Measurements from ENCODE around the gene EFCC1. TPM values are rescaled to one million over a fixed set of nuclear protein-coding genes. Genes with fewer than 3 reads are reported as not detected.

EFCC1 gene
- total RNA-seq, 1 donor from 2014 or later, result 15.9 TPM

Other genes with a start within 250 kb of the EFCC1 start
- 46.5 TPM for gene ACAD9, start 121.7 kb upstream of the EFCC1 start, total RNA-seq (ENCODE audit: unreplicated experiment)
- 3.7 TPM for gene CFAP92, start 7.2 kb upstream of the EFCC1 start, total RNA-seq (ENCODE audit: unreplicated experiment)
- 1.5 TPM for gene GP9, start 59.5 kb downstream of the EFCC1 start, total RNA-seq (ENCODE audit: unreplicated experiment)
- gene RAB43, start 120.5 kb downstream of the EFCC1 start, total RNA-seq (ENCODE audit: unreplicated experiment), result 53.0 TPM
- gene ISY1, start 159.8 kb downstream of the EFCC1 start, total RNA-seq (ENCODE audit: unreplicated experiment), result 61.9 TPM
- 192 TPM for gene CNBP, start 182.6 kb downstream of the EFCC1 start, total RNA-seq (ENCODE audit: unreplicated experiment)
- 149 TPM for gene COPG1, start 248.3 kb downstream of the EFCC1 start, total RNA-seq (ENCODE audit: unreplicated experiment)